ENCODE results near the gene MACF1. TPM values are rescaled to one million over a fixed set of nuclear protein-coding genes. Genes with fewer than 3 reads are reported as not detected.

MACF1 gene
- total RNA-seq, 1 experiment from 2014 or later = 104 TPM

- no peak for DNase-seq
- no peak for TF ChIP-seq CTCF (IDR thresholded peaks at IDR 0.05; ENCODE audit: insufficient read depth in 1 of 2, low read depth in 1 of 2, low read length in 1 of 2, severe bottlenecking in 1 of 2, unreplicated experiment in 1 of 2)
- H3K9me3 ChIP-seq = no peaks in the 10 kb centered on the region
- H3K4me3 Mint-ChIP-seq (ENCODE audit: unreplicated experiment) = no peak overlapping the region
- intact Hi-C loops (cut with micrococcal nuclease; ENCODE audit: unreplicated experiment) = no loop called here
- CTCF ChIA-PET = no interaction called here
- no TSS peak for BruUV-seq (replicated peaks)
- peaks cover 66% of the 10 kb centered on the region for H3K36me3 Mint-ChIP-seq (ENCODE audit: insufficient read depth, unreplicated experiment)
- no peaks in the 10 kb centered on the region for H3K4me1 Mint-ChIP-seq (ENCODE audit: low read depth, unreplicated experiment)
- H3K4me1 ChIP-seq = no peaks in the 10 kb centered on the region
- POLR2A ChIA-PET = no interaction called here
- no peaks in the 10 kb centered on the region for H3K9me3 Mint-ChIP-seq (ENCODE audit: unreplicated experiment)
- H3K36me3 ChIP-seq (ENCODE audit: control insufficient read depth, insufficient read depth, low read length) = no peaks in the 10 kb centered on the region
- no peak overlapping the region for H3K4me3 ChIP-seq (ENCODE audit: low read depth, low read length)
- no peaks in the 10 kb centered on the region for H3K27me3 ChIP-seq (replicated peaks; ENCODE audit: control insufficient read depth, insufficient read depth, low read length)
- no peak overlapping the region for H3K27ac Mint-ChIP-seq (ENCODE audit: unreplicated experiment)
- no peaks in the 10 kb centered on the region for H3K27me3 Mint-ChIP-seq (ENCODE audit: insufficient read depth, unreplicated experiment)
These were observed 113.6 kb downstream of the MACF1 start for GRCh38 chr1:39317910-39318633.

GRCh38 chr1:39321979-39322378 is 117.5 kb downstream of the MACF1 start:
- POLR2A ChIA-PET = no interaction called here
- H3K9me3 Mint-ChIP-seq (ENCODE audit: unreplicated experiment) = no peaks in the 10 kb centered on the region

GRCh38 chr1:39322431-39322830 is 117.9 kb downstream of the MACF1 start:
- H3K4me3 ChIP-seq (ENCODE audit: low read depth, low read length) = no peak overlapping the region
- Mint-ChIP-seq H3K36me3 (ENCODE audit: insufficient read depth, unreplicated experiment) (peaks cover 43% of the 10 kb centered on the region), H3K4me3 (ENCODE audit: unreplicated experiment) (no peak overlapping the region), H3K4me1 (ENCODE audit: low read depth, unreplicated experiment) (no peaks in the 10 kb centered on the region), H3K27ac (ENCODE audit: unreplicated experiment) (no peak overlapping the region), H3K27me3 (ENCODE audit: insufficient read depth, unreplicated experiment) (no peaks in the 10 kb centered on the region), H3K9me3 (ENCODE audit: unreplicated experiment) (no peaks in the 10 kb centered on the region)
- no peaks in the 10 kb centered on the region for H3K9me3 ChIP-seq
- TF ChIP-seq CTCF (IDR thresholded peaks at IDR 0.05; ENCODE audit: insufficient read depth in 1 of 2, low read depth in 1 of 2, low read length in 1 of 2, severe bottlenecking in 1 of 2, unreplicated experiment in 1 of 2) = no peak
- DNase-seq = no peak
- POLR2A ChIA-PET = no interaction called here
- CTCF ChIA-PET = no interaction called here
- intact Hi-C loops (cut with micrococcal nuclease; ENCODE audit: unreplicated experiment) = no loop called here
- no TSS peak for BruUV-seq (replicated peaks)
- no peaks in the 10 kb centered on the region for H3K4me1 ChIP-seq
- no peaks in the 10 kb centered on the region for H3K36me3 ChIP-seq (ENCODE audit: control insufficient read depth, insufficient read depth, low read length)
- no peaks in the 10 kb centered on the region for H3K27me3 ChIP-seq (replicated peaks; ENCODE audit: control insufficient read depth, insufficient read depth, low read length)

More at GRCh38 chr1:39321979-39322378, 117.5 kb downstream of the MACF1 start:
- TF ChIP-seq CTCF (IDR thresholded peaks at IDR 0.05; ENCODE audit: insufficient read depth in 1 of 2, low read depth in 1 of 2, low read length in 1 of 2, severe bottlenecking in 1 of 2, unreplicated experiment in 1 of 2) = no peak
- Mint-ChIP-seq H3K4me1 (ENCODE audit: low read depth, unreplicated experiment) (no peaks in the 10 kb centered on the region), H3K27me3 (ENCODE audit: insufficient read depth, unreplicated experiment) (no peaks in the 10 kb centered on the region), H3K27ac (ENCODE audit: unreplicated experiment) (no peak overlapping the region), H3K36me3 (ENCODE audit: insufficient read depth, unreplicated experiment) (peaks cover 46% of the 10 kb centered on the region), H3K4me3 (ENCODE audit: unreplicated experiment) (no peak overlapping the region)
- Histone ChIP-seq H3K4me1 (no peaks in the 10 kb centered on the region), H3K9me3 (no peaks in the 10 kb centered on the region), H3K4me3 (ENCODE audit: low read depth, low read length) (no peak overlapping the region), H3K27me3 (replicated peaks; ENCODE audit: control insufficient read depth, insufficient read depth, low read length) (no peaks in the 10 kb centered on the region), H3K36me3 (ENCODE audit: control insufficient read depth, insufficient read depth, low read length) (no peaks in the 10 kb centered on the region)
- no TSS peak for BruUV-seq (replicated peaks)
- CTCF ChIA-PET = no interaction called here
- DNase-seq = no peak
- intact Hi-C loops (cut with micrococcal nuclease; ENCODE audit: unreplicated experiment) = no loop called here

All from Caco-2 (cell line).